Ishikawa (cell line): ENCODE results near the gene NR1D1.

Experiments
- CREB1 ChIP-seq: IDR thresholded peaks from 2 replicates; pipeline ENCODE4 v1.6.1; 2012; ENCODE audit warnings: low read depth
- EP300 ChIP-seq: IDR thresholded peaks from 2 replicates; pipeline ENCODE4 v1.6.1; 2012; ENCODE audit warnings: borderline replicate concordance
- RAD21 ChIP-seq: IDR thresholded peaks from 2 replicates; pipeline ENCODE4 v1.6.1; 2012; ENCODE audit warnings: low read depth
- TAF1 ChIP-seq: IDR thresholded peaks from 2 replicates; pipeline ENCODE4 v1.6.1; 2012; ENCODE audit warnings: low read depth, mild to moderate bottlenecking
- TEAD4 ChIP-seq: IDR thresholded peaks from 2 replicates; pipeline ENCODE4 v1.6.1; 2012
- YY1 ChIP-seq: IDR thresholded peaks from 2 replicates; pipeline ENCODE4 v1.6.1; 2012; ENCODE audit warnings: low read depth
- TF ChIP-seq, protein P1 (sequence below): IDR thresholded peaks from 2 replicates; pipeline ENCODE4 v1.6.1; 2012; ENCODE audit warnings: low read depth, mild to moderate bottlenecking
- TF ChIP-seq, protein P2 (sequence below): IDR thresholded peaks from 2 replicates; pipeline ENCODE4 v1.6.1; 2012

DNA sequence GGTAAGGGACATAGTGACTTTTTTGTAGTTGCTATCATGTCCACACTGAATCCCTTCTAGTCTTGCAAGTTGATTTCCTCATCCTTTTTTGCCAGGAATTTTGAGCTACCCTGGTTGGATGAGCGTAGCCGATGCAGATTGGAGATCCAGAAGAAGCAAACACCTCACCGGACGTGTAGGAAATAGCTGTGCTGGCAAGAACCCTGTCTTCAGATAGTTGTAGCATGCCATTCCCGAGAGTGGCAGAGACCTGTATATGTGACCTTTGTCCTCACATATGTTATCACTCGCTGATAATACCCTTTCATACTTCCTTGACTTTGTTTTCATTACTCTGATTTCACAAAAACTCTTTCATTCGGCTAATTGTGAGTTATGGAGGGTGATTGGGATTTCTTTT lies 33.8 kb upstream of the NR1D1 start:
- TF ChIP-seq EP300, result no peak
- TF ChIP-seq, protein P1, sequence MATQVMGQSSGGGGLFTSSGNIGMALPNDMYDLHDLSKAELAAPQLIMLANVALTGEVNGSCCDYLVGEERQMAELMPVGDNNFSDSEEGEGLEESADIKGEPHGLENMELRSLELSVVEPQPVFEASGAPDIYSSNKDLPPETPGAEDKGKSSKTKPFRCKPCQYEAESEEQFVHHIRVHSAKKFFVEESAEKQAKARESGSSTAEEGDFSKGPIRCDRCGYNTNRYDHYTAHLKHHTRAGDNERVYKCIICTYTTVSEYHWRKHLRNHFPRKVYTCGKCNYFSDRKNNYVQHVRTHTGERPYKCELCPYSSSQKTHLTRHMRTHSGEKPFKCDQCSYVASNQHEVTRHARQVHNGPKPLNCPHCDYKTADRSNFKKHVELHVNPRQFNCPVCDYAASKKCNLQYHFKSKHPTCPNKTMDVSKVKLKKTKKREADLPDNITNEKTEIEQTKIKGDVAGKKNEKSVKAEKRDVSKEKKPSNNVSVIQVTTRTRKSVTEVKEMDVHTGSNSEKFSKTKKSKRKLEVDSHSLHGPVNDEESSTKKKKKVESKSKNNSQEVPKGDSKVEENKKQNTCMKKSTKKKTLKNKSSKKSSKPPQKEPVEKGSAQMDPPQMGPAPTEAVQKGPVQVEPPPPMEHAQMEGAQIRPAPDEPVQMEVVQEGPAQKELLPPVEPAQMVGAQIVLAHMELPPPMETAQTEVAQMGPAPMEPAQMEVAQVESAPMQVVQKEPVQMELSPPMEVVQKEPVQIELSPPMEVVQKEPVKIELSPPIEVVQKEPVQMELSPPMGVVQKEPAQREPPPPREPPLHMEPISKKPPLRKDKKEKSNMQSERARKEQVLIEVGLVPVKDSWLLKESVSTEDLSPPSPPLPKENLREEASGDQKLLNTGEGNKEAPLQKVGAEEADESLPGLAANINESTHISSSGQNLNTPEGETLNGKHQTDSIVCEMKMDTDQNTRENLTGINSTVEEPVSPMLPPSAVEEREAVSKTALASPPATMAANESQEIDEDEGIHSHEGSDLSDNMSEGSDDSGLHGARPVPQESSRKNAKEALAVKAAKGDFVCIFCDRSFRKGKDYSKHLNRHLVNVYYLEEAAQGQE, result no peak
- no peak for TF ChIP-seq TAF1
- TF ChIP-seq CREB1, result no peak
- no peak for TF ChIP-seq TEAD4
- TF ChIP-seq YY1, result no peak
- TF ChIP-seq RAD21, result no peak
- TF ChIP-seq, protein P2, sequence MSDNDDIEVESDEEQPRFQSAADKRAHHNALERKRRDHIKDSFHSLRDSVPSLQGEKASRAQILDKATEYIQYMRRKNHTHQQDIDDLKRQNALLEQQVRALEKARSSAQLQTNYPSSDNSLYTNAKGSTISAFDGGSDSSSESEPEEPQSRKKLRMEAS, result no peak
